ENCODE measurements around the gene CA10.

The CA10 gene

GRCh38 chr17:51908841-51909537 is 249.5 kb downstream of the CA10 start:
- no peaks in the 10 kb centered on the region for H3K4me1 ChIP-seq (ENCODE audit: control insufficient read depth, insufficient read depth, low read length)
- H3K27me3 ChIP-seq (replicated peaks; ENCODE audit: control insufficient read depth, insufficient read depth, low read length), result no peaks in the 10 kb centered on the region
- no peaks in the 10 kb centered on the region for H3K36me3 ChIP-seq (ENCODE audit: control insufficient read depth, insufficient read depth, low read length, severe bottlenecking)
- H3K9ac ChIP-seq (ENCODE audit: low read length), result no peak overlapping the region
- no peak for DNase-seq (ENCODE audit: low read depth)
- no peak overlapping the region for H3K4me3 ChIP-seq (ENCODE audit: low read length)
- no peaks in the 10 kb centered on the region for H3K9me3 ChIP-seq (ENCODE audit: control insufficient read depth, low read length)

GRCh38 chr17:51907041-51907440 is 251.5 kb downstream of the CA10 start:
- Histone ChIP-seq H3K4me3 (ENCODE audit: low read length) (no peak overlapping the region), H3K4me1 (ENCODE audit: control insufficient read depth, insufficient read depth, low read length) (no peaks in the 10 kb centered on the region), H3K27me3 (replicated peaks; ENCODE audit: control insufficient read depth, insufficient read depth, low read length) (no peaks in the 10 kb centered on the region), H3K9me3 (ENCODE audit: control insufficient read depth, low read length) (no peaks in the 10 kb centered on the region), H3K36me3 (ENCODE audit: control insufficient read depth, insufficient read depth, low read length, severe bottlenecking) (no peaks in the 10 kb centered on the region), H3K9ac (ENCODE audit: low read length) (no peak overlapping the region)
- DNase-seq (ENCODE audit: low read depth), result no peak

- Histone ChIP-seq H3K4me1 (ENCODE audit: control insufficient read depth, insufficient read depth, low read length) (no peaks in the 10 kb centered on the region), H3K4me3 (ENCODE audit: low read length) (no peak overlapping the region), H3K9me3 (ENCODE audit: control insufficient read depth, low read length) (no peaks in the 10 kb centered on the region), H3K36me3 (ENCODE audit: control insufficient read depth, insufficient read depth, low read length, severe bottlenecking) (no peaks in the 10 kb centered on the region), H3K9ac (ENCODE audit: low read length) (no peak overlapping the region), H3K27me3 (replicated peaks; ENCODE audit: control insufficient read depth, insufficient read depth, low read length) (no peaks in the 10 kb centered on the region)
- DNase-seq (ENCODE audit: low read depth), result no peak
Observed at GRCh38 chr17:51904379-51904778, 254.1 kb downstream of the CA10 start.

- Histone ChIP-seq H3K27me3 (replicated peaks; ENCODE audit: control insufficient read depth, insufficient read depth, low read length) (no peaks in the 10 kb centered on the region), H3K9ac (ENCODE audit: low read length) (no peak overlapping the region), H3K9me3 (ENCODE audit: control insufficient read depth, low read length) (no peaks in the 10 kb centered on the region), H3K36me3 (ENCODE audit: control insufficient read depth, insufficient read depth, low read length, severe bottlenecking) (no peaks in the 10 kb centered on the region), H3K4me1 (ENCODE audit: control insufficient read depth, insufficient read depth, low read length) (no peaks in the 10 kb centered on the region), H3K4me3 (ENCODE audit: low read length) (no peak overlapping the region)
- DNase-seq (ENCODE audit: low read depth), result no peak
Observed at GRCh38 chr17:51901242-51901641, 257.3 kb downstream of the CA10 start.

DNA sequence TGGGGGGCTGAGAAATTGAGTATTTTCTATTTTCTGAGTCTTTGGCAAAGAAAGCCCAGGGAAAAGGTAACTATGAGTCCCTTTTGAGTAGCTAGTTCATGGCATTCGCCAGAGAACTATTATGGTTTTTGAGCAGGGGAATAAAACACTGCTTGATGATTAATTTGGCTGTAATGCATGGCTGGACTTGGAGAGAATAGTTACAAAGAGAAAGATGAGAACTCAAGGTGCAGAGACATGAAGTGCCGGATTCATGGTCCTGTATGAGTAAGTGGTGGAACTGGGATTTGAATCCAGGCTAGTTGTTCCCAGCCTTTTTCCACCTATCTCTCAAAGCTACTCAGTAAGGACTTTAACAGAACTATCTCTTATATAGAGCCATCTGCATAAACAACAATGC is 266.6 kb downstream of the CA10 start:
- no peak for DNase-seq (ENCODE audit: low read depth)
- H3K36me3 ChIP-seq (ENCODE audit: control insufficient read depth, insufficient read depth, low read length, severe bottlenecking), result no peaks in the 10 kb centered on the region
- no peaks in the 10 kb centered on the region for H3K9me3 ChIP-seq (ENCODE audit: control insufficient read depth, low read length)
- no peaks in the 10 kb centered on the region for H3K4me1 ChIP-seq (ENCODE audit: control insufficient read depth, insufficient read depth, low read length)
- H3K9ac ChIP-seq (ENCODE audit: low read length), result no peak overlapping the region
- no peaks in the 10 kb centered on the region for H3K27me3 ChIP-seq (replicated peaks; ENCODE audit: control insufficient read depth, insufficient read depth, low read length)
- no peak overlapping the region for H3K4me3 ChIP-seq (ENCODE audit: low read length)

DNA sequence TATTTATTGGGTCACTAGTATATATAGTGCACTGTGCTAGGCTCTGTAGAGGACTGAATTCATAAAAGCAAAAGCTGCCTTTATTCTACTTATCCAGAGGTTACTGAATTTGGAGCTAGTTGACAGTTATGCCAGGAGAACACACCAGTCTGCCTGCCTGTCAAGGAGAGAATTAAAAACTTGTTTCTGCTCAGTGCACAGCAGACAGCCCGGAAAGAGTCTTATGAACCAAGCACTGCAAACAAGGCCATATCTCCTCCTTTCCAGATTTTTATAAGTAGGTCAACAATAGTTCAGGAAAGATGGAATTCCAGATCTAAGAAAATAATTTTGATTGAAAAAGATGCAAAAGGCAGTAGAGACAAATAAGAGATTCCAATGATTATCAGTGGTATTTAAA is 267.8 kb downstream of the CA10 start:
- no peaks in the 10 kb centered on the region for H3K27me3 ChIP-seq (replicated peaks; ENCODE audit: control insufficient read depth, insufficient read depth, low read length)
- no peak overlapping the region for H3K9ac ChIP-seq (ENCODE audit: low read length)
- no peak overlapping the region for H3K4me3 ChIP-seq (ENCODE audit: low read length)
- no peaks in the 10 kb centered on the region for H3K9me3 ChIP-seq (ENCODE audit: control insufficient read depth, low read length)
- DNase-seq (ENCODE audit: low read depth), result no peak
- no peaks in the 10 kb centered on the region for H3K4me1 ChIP-seq (ENCODE audit: control insufficient read depth, insufficient read depth, low read length)
- H3K36me3 ChIP-seq (ENCODE audit: control insufficient read depth, insufficient read depth, low read length, severe bottlenecking), result no peaks in the 10 kb centered on the region

DNA sequence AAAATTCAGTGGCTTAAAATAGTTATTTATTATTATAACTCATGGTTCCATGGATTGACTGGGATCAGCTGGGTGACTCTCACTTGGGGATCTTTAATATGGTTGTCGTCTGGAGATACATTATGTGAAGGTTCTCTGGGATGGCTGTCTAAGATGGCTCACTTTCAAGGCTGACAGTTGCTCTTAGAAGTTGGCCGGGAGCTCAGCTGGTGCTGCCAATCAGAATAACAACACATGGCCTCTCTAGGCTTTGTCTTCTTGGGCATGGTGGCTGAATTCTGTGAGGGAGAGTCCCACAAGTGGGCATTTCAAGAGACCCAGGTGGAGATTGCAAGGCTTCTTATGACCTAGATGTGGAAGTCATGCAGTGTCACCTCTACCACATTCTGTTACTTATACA is 269.7 kb downstream of the CA10 start:
- no peaks in the 10 kb centered on the region for H3K27me3 ChIP-seq (replicated peaks; ENCODE audit: control insufficient read depth, insufficient read depth, low read length)
- H3K4me3 ChIP-seq (ENCODE audit: low read length), result no peak overlapping the region
- H3K4me1 ChIP-seq (ENCODE audit: control insufficient read depth, insufficient read depth, low read length), result no peaks in the 10 kb centered on the region
- no peak for DNase-seq (ENCODE audit: low read depth)
- H3K9ac ChIP-seq (ENCODE audit: low read length), result no peak overlapping the region
- no peaks in the 10 kb centered on the region for H3K36me3 ChIP-seq (ENCODE audit: control insufficient read depth, insufficient read depth, low read length, severe bottlenecking)
- H3K9me3 ChIP-seq (ENCODE audit: control insufficient read depth, low read length), result no peaks in the 10 kb centered on the region

DNA sequence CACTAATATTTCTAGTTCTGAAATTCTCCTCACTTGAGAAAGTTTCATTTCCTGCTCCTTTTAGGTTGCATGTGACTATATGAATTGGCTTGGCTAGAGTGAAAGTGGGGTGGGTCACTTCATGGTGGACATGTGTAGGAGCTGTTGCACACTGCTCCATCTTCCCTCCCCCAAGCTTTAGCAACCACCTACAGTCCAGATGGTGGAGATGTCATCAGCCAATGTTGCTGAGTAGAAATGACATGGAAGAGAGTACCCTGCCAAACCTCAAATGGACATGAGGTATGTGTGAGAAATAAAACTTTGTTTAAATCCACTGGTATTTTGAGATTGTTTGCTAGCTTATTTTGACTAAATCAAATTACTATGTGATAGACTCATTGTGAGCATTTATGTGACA is 281.5 kb downstream of the CA10 start:
- H3K4me3 ChIP-seq (ENCODE audit: low read length), result no peak overlapping the region
- H3K4me1 ChIP-seq (ENCODE audit: control insufficient read depth, insufficient read depth, low read length), result no peaks in the 10 kb centered on the region
- DNase-seq (ENCODE audit: low read depth), result no peak
- no peaks in the 10 kb centered on the region for H3K9me3 ChIP-seq (ENCODE audit: control insufficient read depth, low read length)
- H3K36me3 ChIP-seq (ENCODE audit: control insufficient read depth, insufficient read depth, low read length, severe bottlenecking), result no peaks in the 10 kb centered on the region
- H3K27me3 ChIP-seq (replicated peaks; ENCODE audit: control insufficient read depth, insufficient read depth, low read length), result no peaks in the 10 kb centered on the region
- no peak overlapping the region for H3K9ac ChIP-seq (ENCODE audit: low read length)

GRCh38 chr17:51873302-51873701 is 285.2 kb downstream of the CA10 start:
- Histone ChIP-seq H3K4me1 (ENCODE audit: control insufficient read depth, insufficient read depth, low read length) (no peaks in the 10 kb centered on the region), H3K27me3 (replicated peaks; ENCODE audit: control insufficient read depth, insufficient read depth, low read length) (no peaks in the 10 kb centered on the region), H3K36me3 (ENCODE audit: control insufficient read depth, insufficient read depth, low read length, severe bottlenecking) (no peaks in the 10 kb centered on the region), H3K4me3 (ENCODE audit: low read length) (no peak overlapping the region), H3K9ac (ENCODE audit: low read length) (no peak overlapping the region), H3K9me3 (ENCODE audit: control insufficient read depth, low read length) (no peaks in the 10 kb centered on the region)
- DNase-seq (ENCODE audit: low read depth), result no peak

DNA sequence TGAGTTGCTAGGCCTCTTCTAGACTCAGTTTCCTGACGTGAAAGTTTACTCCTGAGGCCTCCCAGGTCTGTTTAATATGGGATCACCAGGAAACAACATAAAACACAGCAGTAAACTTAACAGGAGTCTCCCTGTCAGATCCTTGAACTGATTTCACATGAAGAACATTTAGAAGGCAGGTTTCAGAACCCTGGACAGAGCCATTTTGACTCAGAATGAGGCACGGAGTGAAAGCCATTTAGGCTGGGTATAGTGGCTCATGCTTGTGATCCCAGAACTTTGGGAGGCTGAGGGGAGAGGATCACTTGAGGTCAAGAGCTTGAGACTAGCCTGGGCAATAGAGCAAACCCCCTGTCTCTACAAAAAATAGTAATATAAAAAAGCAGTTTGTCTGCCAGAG is 289.1 kb downstream of the CA10 start:
- no peaks in the 10 kb centered on the region for H3K27me3 ChIP-seq (replicated peaks; ENCODE audit: control insufficient read depth, insufficient read depth, low read length)
- H3K36me3 ChIP-seq (ENCODE audit: control insufficient read depth, insufficient read depth, low read length, severe bottlenecking), result no peaks in the 10 kb centered on the region
- no peak overlapping the region for H3K4me3 ChIP-seq (ENCODE audit: low read length)
- no peaks in the 10 kb centered on the region for H3K4me1 ChIP-seq (ENCODE audit: control insufficient read depth, insufficient read depth, low read length)
- H3K9ac ChIP-seq (ENCODE audit: low read length), result no peak overlapping the region
- H3K9me3 ChIP-seq (ENCODE audit: control insufficient read depth, low read length), result no peaks in the 10 kb centered on the region
- peak; percentile 14 for DNase-seq (ENCODE audit: low read depth)

GRCh38 chr17:51860954-51861561 is 297.5 kb downstream of the CA10 start:
- no peak for DNase-seq (ENCODE audit: low read depth)
- Histone ChIP-seq H3K36me3 (ENCODE audit: control insufficient read depth, insufficient read depth, low read length, severe bottlenecking) (no peaks in the 10 kb centered on the region), H3K4me1 (ENCODE audit: control insufficient read depth, insufficient read depth, low read length) (no peaks in the 10 kb centered on the region), H3K9ac (ENCODE audit: low read length) (no peak overlapping the region), H3K9me3 (ENCODE audit: control insufficient read depth, low read length) (no peaks in the 10 kb centered on the region), H3K4me3 (ENCODE audit: low read length) (no peak overlapping the region), H3K27me3 (replicated peaks; ENCODE audit: control insufficient read depth, insufficient read depth, low read length) (peaks cover 14% of the 10 kb centered on the region)
